ENCODE results near the gene DRD2.

DRD2 gene

GRCh38 chr11:113372309-113372708 is 102.9 kb downstream of the DRD2 start:
- DNase-seq (ENCODE audit: low read depth in 2 of 2), result no peak

- no peak for DNase-seq (ENCODE audit: low read depth in 2 of 2)
Measured at GRCh38 chr11:113370634-113371033, 104.6 kb downstream of the DRD2 start.

DNA sequence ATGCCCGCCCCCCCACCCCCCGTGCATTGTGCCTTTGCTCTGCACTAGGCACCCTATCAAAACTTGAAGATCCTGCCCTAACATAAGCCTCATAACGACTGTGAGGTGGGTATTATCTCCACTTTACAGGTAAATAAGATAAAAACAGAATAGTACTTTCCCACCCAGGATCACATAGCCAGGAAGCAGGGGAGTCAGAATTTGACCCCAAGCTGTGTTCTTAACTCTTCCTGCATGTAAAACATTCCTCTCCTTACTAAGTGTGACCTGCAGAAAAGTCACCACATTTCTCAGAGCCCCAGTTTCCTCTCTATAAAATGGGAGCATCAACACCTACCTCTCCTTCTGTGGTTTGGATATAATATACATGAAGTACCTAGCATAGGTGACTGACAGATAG is 105.8 kb downstream of the DRD2 start:
- DNase-seq (ENCODE audit: low read depth in 2 of 2), result no peak

DNA sequence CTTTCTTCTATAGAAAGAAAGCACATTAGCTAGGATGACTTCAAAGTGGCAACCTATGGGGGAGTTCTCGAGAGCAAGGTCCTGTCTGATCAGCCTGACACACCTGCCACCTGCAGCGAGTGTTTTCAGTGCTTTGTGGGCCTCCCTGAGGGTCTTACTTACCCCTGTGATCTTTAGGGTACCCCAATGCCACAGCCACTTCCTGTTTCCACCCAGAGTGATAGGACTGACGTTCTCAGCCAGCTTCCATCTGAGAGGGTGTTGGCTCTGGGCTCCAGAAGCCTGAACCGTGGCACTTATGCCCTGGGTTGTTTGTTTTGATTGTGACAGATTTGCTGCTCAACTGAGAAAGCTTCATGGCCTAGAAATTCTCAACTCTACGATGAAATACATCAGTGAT is 109.3 kb downstream of the DRD2 start:
- DNase-seq (ENCODE audit: low read depth in 2 of 2), result no peak

GRCh38 chr11:113363996-113364641 is 111.1 kb downstream of the DRD2 start:
- no peak for DNase-seq (ENCODE audit: low read depth in 2 of 2)

GRCh38 chr11:113363406-113363805 is 111.8 kb downstream of the DRD2 start:
- no peak for DNase-seq (ENCODE audit: low read depth in 2 of 2)

Data from fibroblast of skin of left biceps (primary cell).